Spleen (tissue), 7 donors: ENCODE data around the gene ABHD8.

Experiments
- CTCF ChIP-seq, 11 experiments: fragments of 200-600 bp in 7 of 11; fragments of 450-650 bp in 4 of 11; sonication (generic) in 4 of 11; IDR thresholded peaks in 8 of 11; conservative IDR thresholded peaks in 3 of 11; 1 replicate in 7 of 11; 2 replicates in 4 of 11; pipeline versions ENCODE4 v1.4.0 to v1.8.0; 2016 to 2021; ENCODE audit warnings: antibody characterized with exemption in 11 of 11, inconsistent platforms in 4 of 11, mild to moderate bottlenecking in 1 of 11
- POLR2A ChIP-seq, 3 donors: fragments of 450-650 bp; IDR thresholded peaks; one replicate each; pipeline ENCODE4 v1.5.1; 2017; ENCODE audit warnings: antibody characterized with exemption in 3 of 3, mild to moderate bottlenecking in 1 of 3
- POLR2AphosphoS5 ChIP-seq, 3 donors: sonication (generic); formaldehyde crosslinking; IDR thresholded peaks; one replicate each; pipeline ENCODE4 v1.5.1; 2017; ENCODE audit warnings: antibody characterized with exemption in 3 of 3
- donor health status: DM: no; HTN: no; CAD: no; lungs with moderate emphysema.
- donor health status: DM: no; HTN: no; CAD: no.
- donor health status: DM: no; HTN: no; CAD: no.

GRCh38 chr19:17243830-17244617, 59.2 kb downstream of the ABHD8 start:
- TF ChIP-seq CTCF (IDR thresholded peaks at IDR 0.05 in 8 of 11, conservative IDR thresholded peaks at IDR 0.05 in 3 of 11) (no peak), POLR2A (IDR thresholded peaks at IDR 0.05) (no peak), POLR2AphosphoS5 (IDR thresholded peaks at IDR 0.05) (peak in 1 of 3 donors; percentile 7)
